Suprapubic skin (tissue), 4 donors: ENCODE measurements around the gene TMEM128.

Experiments
- EP300 ChIP-seq: sonication (generic); formaldehyde crosslinking; IDR thresholded peaks from one replicate; pipeline ENCODE4 v1.6.1; 2017; ENCODE audit warnings: antibody characterized with exemption
- POLR2A ChIP-seq, 2 donors: fragments of 450-650 bp; IDR thresholded peaks; one replicate each; pipeline ENCODE4 v1.6.1; 2017; ENCODE audit warnings: antibody characterized with exemption in 2 of 2, mild to moderate bottlenecking in 2 of 2, moderate library complexity in 2 of 2
- POLR2AphosphoS5 ChIP-seq, 3 donors: sonication (generic); formaldehyde crosslinking; IDR thresholded peaks; one replicate each; pipeline ENCODE4 v1.6.1; 2017; ENCODE audit warnings: antibody characterized with exemption in 3 of 3
- TF ChIP-seq, protein P1 (sequence below), 2 donors: fragments of 200-600 bp in 1 of 2; fragments of 450-650 bp in 1 of 2; sonication (generic) in 1 of 2; IDR thresholded peaks; one replicate each; pipeline ENCODE4 v1.5.1; 2016 to 2019; ENCODE audit warnings: antibody characterized with exemption in 2 of 2, mild to moderate bottlenecking in 1 of 2, moderate library complexity in 1 of 2

GRCh38 chr4:4274226-4274625 lies 26.2 kb upstream of the TMEM128 start:
- TF ChIP-seq, protein P1, sequence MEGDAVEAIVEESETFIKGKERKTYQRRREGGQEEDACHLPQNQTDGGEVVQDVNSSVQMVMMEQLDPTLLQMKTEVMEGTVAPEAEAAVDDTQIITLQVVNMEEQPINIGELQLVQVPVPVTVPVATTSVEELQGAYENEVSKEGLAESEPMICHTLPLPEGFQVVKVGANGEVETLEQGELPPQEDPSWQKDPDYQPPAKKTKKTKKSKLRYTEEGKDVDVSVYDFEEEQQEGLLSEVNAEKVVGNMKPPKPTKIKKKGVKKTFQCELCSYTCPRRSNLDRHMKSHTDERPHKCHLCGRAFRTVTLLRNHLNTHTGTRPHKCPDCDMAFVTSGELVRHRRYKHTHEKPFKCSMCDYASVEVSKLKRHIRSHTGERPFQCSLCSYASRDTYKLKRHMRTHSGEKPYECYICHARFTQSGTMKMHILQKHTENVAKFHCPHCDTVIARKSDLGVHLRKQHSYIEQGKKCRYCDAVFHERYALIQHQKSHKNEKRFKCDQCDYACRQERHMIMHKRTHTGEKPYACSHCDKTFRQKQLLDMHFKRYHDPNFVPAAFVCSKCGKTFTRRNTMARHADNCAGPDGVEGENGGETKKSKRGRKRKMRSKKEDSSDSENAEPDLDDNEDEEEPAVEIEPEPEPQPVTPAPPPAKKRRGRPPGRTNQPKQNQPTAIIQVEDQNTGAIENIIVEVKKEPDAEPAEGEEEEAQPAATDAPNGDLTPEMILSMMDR (IDR thresholded peaks at IDR 0.05) = no peak
- TF ChIP-seq POLR2AphosphoS5 (IDR thresholded peaks at IDR 0.05) (no peak), EP300 (no peak), POLR2A (IDR thresholded peaks at IDR 0.05) (no peak)
